SK-N-MC (cell line): ENCODE measurements around the gene RPL15.
"Not testable (repeated sequence)": the region's sequence is repeated elsewhere in the genome, so short reads cannot be mapped to it uniquely, and the experiment has no call there.

Source experiments
- DNase-seq: peaks from one replicate; pipeline ENCODE4 v3.0.0-alpha.2; 2011; ENCODE audit warnings: low read depth, low spot score
- H3K27ac ChIP-seq: fragments of 200-600 bp; sonication (generic); 2 replicates; pipeline ENCODE4 v1.5.1; 2016; ENCODE audit warnings: mixed run types
- H3K36me3 ChIP-seq: fragments of 200-600 bp; sonication (generic); 2 replicates; pipeline ENCODE4 v1.6.1; 2017; ENCODE audit warnings: antibody characterized with exemption, low read length, mixed read lengths; ENCODE audit not compliant: insufficient read depth
- H3K4me3 ChIP-seq: fragments of 200-600 bp; sonication (generic); 2 replicates; pipeline ENCODE4 v1.5.1; 2016
- H3K9ac ChIP-seq: fragments of 200-600 bp; sonication (generic); 2 replicates; pipeline ENCODE4 v1.8.0; 2017; ENCODE audit warnings: mixed run types, mixed read lengths; ENCODE audit not compliant: insufficient read length
- H3K9me3 ChIP-seq: fragments of 200-600 bp; sonication (generic); 2 replicates; pipeline ENCODE4 v1.6.1; 2017; ENCODE audit warnings: low read depth, mild to moderate bottlenecking, antibody characterized with exemption, low read length, moderate library complexity, mixed read lengths
- EZH2 ChIP-seq: fragments of 200-600 bp; sonication (generic); IDR thresholded peaks from one replicate; pipeline ENCODE4 v1.6.1; 2017; ENCODE audit warnings: antibody characterized with exemption
- FOXP2 ChIP-seq: optimal IDR thresholded peaks from 2 replicates; pipeline ENCODE3; 2011; ENCODE audit warnings: mild to moderate bottlenecking, moderate library complexity; ENCODE audit not compliant: insufficient read depth; ENCODE audit errors: extremely low read length, control extremely low read depth
- POLR2AphosphoS5 ChIP-seq: IDR thresholded peaks from 2 replicates; pipeline ENCODE4 v1.6.1; 2012; ENCODE audit warnings: mild to moderate bottlenecking, low read depth, low read length, borderline replicate concordance

RPL15 gene

GRCh38 chr3:23875113-23875725 lies 41.7 kb upstream of the RPL15 start:
- TF ChIP-seq EZH2: no peak
- TF ChIP-seq FOXP2: no peak
- no peak for TF ChIP-seq POLR2AphosphoS5
- Histone ChIP-seq H3K27ac (no peak overlapping the region), H3K9ac (no peak overlapping the region), H3K9me3 (no peaks in the 10 kb centered on the region), H3K36me3 (peaks cover 5% of the 10 kb centered on the region; the same call in 1 of the 2 replicates), H3K4me3 (no peak overlapping the region)
- no peak for DNase-seq

- no peak for DNase-seq
- Histone ChIP-seq H3K4me3 (no peak overlapping the region), H3K27ac (no peak overlapping the region), H3K9me3 (no peaks in the 10 kb centered on the region), H3K36me3 (peaks cover 10% of the 10 kb centered on the region; the same call in 1 of the 2 replicates), H3K9ac (no peak overlapping the region)
- TF ChIP-seq EZH2 (no peak), FOXP2 (no peak), POLR2AphosphoS5 (no peak)
Observed at GRCh38 chr3:23876923-23877322, 40.0 kb upstream of the RPL15 start.

GRCh38 chr3:23877329-23877980 lies 39.5 kb upstream of the RPL15 start:
- Histone ChIP-seq H3K9me3 (no peaks in the 10 kb centered on the region), H3K4me3 (no peak overlapping the region), H3K27ac (no peak overlapping the region), H3K9ac (no peak overlapping the region), H3K36me3 (peaks cover 10% of the 10 kb centered on the region; the same call in 1 of the 2 replicates)
- TF ChIP-seq FOXP2: no peak
- TF ChIP-seq EZH2: no peak
- no peak for TF ChIP-seq POLR2AphosphoS5
- no peak for DNase-seq

GRCh38 chr3:23879485-23879884 lies 37.4 kb upstream of the RPL15 start:
- peaks cover 10% of the 10 kb centered on the region; the same call in 1 of the 2 replicates for H3K36me3 ChIP-seq
- H3K4me3 ChIP-seq: no peak overlapping the region
- DNase-seq: no peak
- no peak for TF ChIP-seq POLR2AphosphoS5
- no peak for TF ChIP-seq EZH2
- no peak for TF ChIP-seq FOXP2
- H3K9ac ChIP-seq: no peak overlapping the region
- H3K27ac ChIP-seq: no peak overlapping the region
- H3K9me3 ChIP-seq: no peaks in the 10 kb centered on the region

- H3K4me3 ChIP-seq: no peak overlapping the region
- H3K9me3 ChIP-seq: no peaks in the 10 kb centered on the region
- no peak overlapping the region for H3K9ac ChIP-seq
- no peak overlapping the region for H3K27ac ChIP-seq
- no peak for DNase-seq
- no peak for TF ChIP-seq EZH2
- TF ChIP-seq FOXP2: no peak
- no peak for TF ChIP-seq POLR2AphosphoS5
- peaks cover 10% of the 10 kb centered on the region; the same call in 1 of the 2 replicates for H3K36me3 ChIP-seq
Observed at GRCh38 chr3:23880703-23881339, 36.1 kb upstream of the RPL15 start.

- not testable (repeated sequence) for DNase-seq
Observed at GRCh38 chr3:23881993-23882392, 34.9 kb upstream of the RPL15 start.

GRCh38 chr3:23882487-23882918 lies 34.4 kb upstream of the RPL15 start:
- H3K9ac ChIP-seq: no peak overlapping the region
- no peak for DNase-seq
- H3K9me3 ChIP-seq: no peaks in the 10 kb centered on the region
- no peak overlapping the region for H3K27ac ChIP-seq
- no peak for TF ChIP-seq EZH2
- TF ChIP-seq FOXP2: no peak
- no peak for TF ChIP-seq POLR2AphosphoS5
- no peak overlapping the region for H3K4me3 ChIP-seq
- peaks cover 10% of the 10 kb centered on the region; the same call in 1 of the 2 replicates for H3K36me3 ChIP-seq

More at GRCh38 chr3:23881993-23882392, 34.9 kb upstream of the RPL15 start:
- not testable (repeated sequence) for H3K9ac ChIP-seq, H3K4me3 ChIP-seq, H3K9me3 ChIP-seq, H3K36me3 ChIP-seq, H3K27ac ChIP-seq

- DNase-seq: no peak
- TF ChIP-seq POLR2AphosphoS5 (no peak), EZH2 (no peak), FOXP2 (no peak)
- no peaks in the 10 kb centered on the region for H3K9me3 ChIP-seq
- H3K36me3 ChIP-seq: peaks cover 4% of the 10 kb centered on the region; the same call in 1 of the 2 replicates
- no peak overlapping the region for H3K4me3 ChIP-seq
- H3K9ac ChIP-seq: no peak overlapping the region
- H3K27ac ChIP-seq: no peak overlapping the region
Observed at GRCh38 chr3:23884481-23884880, 32.5 kb upstream of the RPL15 start.
